Nephron (organoid): ENCODE data around the gene PATJ.

Experiments used
- H3K27ac Mint-ChIP-seq, 3 experiments: 2 replicates each; pipeline ENCODE4 v1.8.0; 2020; ENCODE audit warnings: mixed read lengths in 3 of 3, mild to moderate bottlenecking in 2 of 3, moderate library complexity in 1 of 3
- H3K27me3 Mint-ChIP-seq: 2 replicates; pipeline ENCODE4 v1.8.0; 2021; ENCODE audit warnings: low read depth, mild to moderate bottlenecking, moderate library complexity, mixed read lengths
- H3K36me3 Mint-ChIP-seq: 2 replicates; pipeline ENCODE4 v1.8.0; 2020; ENCODE audit warnings: low read depth, mixed read lengths
- H3K4me1 Mint-ChIP-seq: 2 replicates; pipeline ENCODE4 v1.8.0; 2020; ENCODE audit warnings: mixed read lengths
- H3K4me3 Mint-ChIP-seq, 3 experiments: 2 replicates each; pipeline ENCODE4 v1.8.0; 2020; ENCODE audit warnings: mild to moderate bottlenecking in 3 of 3, mixed read lengths in 3 of 3, moderate library complexity in 2 of 3
- H3K9me3 Mint-ChIP-seq: 2 replicates; pipeline ENCODE4 v1.8.0; 2020; ENCODE audit warnings: mixed read lengths
- TF ChIP-seq, protein P1 (sequence below), 3 experiments: fragments of 200-600 bp; sonication (generic); IDR thresholded peaks; one replicate each; pipeline ENCODE4 v1.5.0; 2021; ENCODE audit warnings: antibody characterized with exemption in 3 of 3; ENCODE audit not compliant: unreplicated experiment in 3 of 3

The PATJ gene

DNA sequence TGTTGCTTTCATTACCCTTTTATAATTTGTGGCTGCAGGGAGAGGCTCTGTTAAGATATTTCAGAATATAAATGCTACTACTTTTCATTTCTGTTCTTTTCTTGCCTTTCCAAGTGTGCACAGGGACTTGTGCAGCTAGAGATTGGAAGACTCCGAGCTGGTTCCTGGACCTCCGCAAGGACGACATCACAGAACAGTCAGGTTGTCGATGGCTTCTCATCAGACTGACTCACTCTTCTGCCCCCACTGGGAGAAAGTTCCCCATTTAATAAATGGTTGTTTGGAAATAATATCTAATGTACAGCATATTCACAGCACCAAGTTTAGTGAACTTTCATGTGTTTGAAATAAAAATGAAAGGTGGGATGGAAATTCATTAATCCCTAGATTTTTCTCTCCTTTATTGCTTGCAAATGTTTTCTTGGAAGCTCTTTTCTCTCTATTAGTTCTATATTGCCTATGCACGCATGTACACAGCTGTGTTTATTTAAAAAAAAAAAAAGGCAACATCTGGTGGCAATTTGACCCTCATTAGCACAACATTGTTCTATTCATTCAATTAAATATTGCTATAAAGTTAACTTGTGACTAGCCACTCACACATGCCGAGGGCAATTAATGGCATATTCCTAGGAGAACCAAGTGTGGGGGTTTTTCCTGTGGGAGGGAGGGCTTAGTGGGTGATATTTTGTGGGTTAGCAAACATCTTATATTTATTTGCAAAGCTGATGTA is 374.9 kb downstream of the PATJ start:
- Mint-ChIP-seq H3K27ac (no peak overlapping the region), H3K4me3 (no peak overlapping the region), H3K27me3 (no peaks in the 10 kb centered on the region), H3K36me3 (peaks cover 22% of the 10 kb centered on the region), H3K9me3 (no peaks in the 10 kb centered on the region), H3K4me1 (no peaks in the 10 kb centered on the region)
- TF ChIP-seq, protein P1, sequence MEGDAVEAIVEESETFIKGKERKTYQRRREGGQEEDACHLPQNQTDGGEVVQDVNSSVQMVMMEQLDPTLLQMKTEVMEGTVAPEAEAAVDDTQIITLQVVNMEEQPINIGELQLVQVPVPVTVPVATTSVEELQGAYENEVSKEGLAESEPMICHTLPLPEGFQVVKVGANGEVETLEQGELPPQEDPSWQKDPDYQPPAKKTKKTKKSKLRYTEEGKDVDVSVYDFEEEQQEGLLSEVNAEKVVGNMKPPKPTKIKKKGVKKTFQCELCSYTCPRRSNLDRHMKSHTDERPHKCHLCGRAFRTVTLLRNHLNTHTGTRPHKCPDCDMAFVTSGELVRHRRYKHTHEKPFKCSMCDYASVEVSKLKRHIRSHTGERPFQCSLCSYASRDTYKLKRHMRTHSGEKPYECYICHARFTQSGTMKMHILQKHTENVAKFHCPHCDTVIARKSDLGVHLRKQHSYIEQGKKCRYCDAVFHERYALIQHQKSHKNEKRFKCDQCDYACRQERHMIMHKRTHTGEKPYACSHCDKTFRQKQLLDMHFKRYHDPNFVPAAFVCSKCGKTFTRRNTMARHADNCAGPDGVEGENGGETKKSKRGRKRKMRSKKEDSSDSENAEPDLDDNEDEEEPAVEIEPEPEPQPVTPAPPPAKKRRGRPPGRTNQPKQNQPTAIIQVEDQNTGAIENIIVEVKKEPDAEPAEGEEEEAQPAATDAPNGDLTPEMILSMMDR (IDR thresholded peaks at IDR 0.05; ENCODE audit: unreplicated experiment in 3 of 3), result no peak

- Mint-ChIP-seq H3K9me3 (no peaks in the 10 kb centered on the region), H3K27me3 (peaks cover 4% of the 10 kb centered on the region), H3K4me3 (no peak overlapping the region), H3K4me1 (no peaks in the 10 kb centered on the region), H3K36me3 (peaks cover 6% of the 10 kb centered on the region), H3K27ac (no peak overlapping the region)
- TF ChIP-seq, protein P1 (IDR thresholded peaks at IDR 0.05; ENCODE audit: unreplicated experiment in 3 of 3), result no peak
Observed at GRCh38 chr1:62126579-62127290, 384.5 kb downstream of the PATJ start.

GRCh38 chr1:62128745-62129144 is 386.5 kb downstream of the PATJ start:
- Mint-ChIP-seq H3K9me3 (no peaks in the 10 kb centered on the region), H3K4me1 (no peaks in the 10 kb centered on the region), H3K36me3 (peaks cover 6% of the 10 kb centered on the region), H3K4me3 (no peak overlapping the region), H3K27ac (no peak overlapping the region), H3K27me3 (peaks cover 4% of the 10 kb centered on the region)
- TF ChIP-seq, protein P1 (IDR thresholded peaks at IDR 0.05; ENCODE audit: unreplicated experiment in 3 of 3), result no peak

- no peak overlapping the region for H3K27ac Mint-ChIP-seq
- peaks cover 2% of the 10 kb centered on the region for H3K27me3 Mint-ChIP-seq
- peaks cover 6% of the 10 kb centered on the region for H3K36me3 Mint-ChIP-seq
- no peaks in the 10 kb centered on the region for H3K4me1 Mint-ChIP-seq
- no peak overlapping the region for H3K4me3 Mint-ChIP-seq
- no peaks in the 10 kb centered on the region for H3K9me3 Mint-ChIP-seq
- TF ChIP-seq, protein P1 (IDR thresholded peaks at IDR 0.05; ENCODE audit: unreplicated experiment in 3 of 3), result peak; percentile 83 to 86 (median 84)
Observed at GRCh38 chr1:62131093-62131725, 388.9 kb downstream of the PATJ start.

DNA sequence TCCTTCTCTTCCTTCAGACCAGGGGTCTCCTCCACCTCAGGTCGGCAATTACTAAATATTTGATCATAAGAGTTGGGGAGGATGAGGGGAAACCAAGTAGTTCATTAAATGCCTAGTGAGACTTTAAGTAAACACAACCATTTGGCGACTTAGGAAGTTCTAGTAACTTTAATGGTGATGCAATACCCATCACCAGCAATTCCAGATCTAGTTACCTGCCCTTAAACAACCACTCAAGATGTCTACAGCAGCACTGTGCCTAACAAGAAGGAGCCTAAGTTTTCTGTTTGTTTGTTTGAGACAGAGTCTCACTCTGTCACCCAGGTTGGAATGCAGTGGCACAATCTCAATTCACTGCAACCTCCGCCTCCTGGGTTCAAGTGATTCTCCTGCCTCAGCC is 395.7 kb downstream of the PATJ start:
- peaks cover 8% of the 10 kb centered on the region for H3K4me1 Mint-ChIP-seq
- no peaks in the 10 kb centered on the region for H3K9me3 Mint-ChIP-seq
- H3K27me3 Mint-ChIP-seq, result no peaks in the 10 kb centered on the region
- H3K27ac Mint-ChIP-seq, result no peak overlapping the region
- TF ChIP-seq, protein P1 (IDR thresholded peaks at IDR 0.05; ENCODE audit: unreplicated experiment in 3 of 3), result no peak
- peaks cover 6% of the 10 kb centered on the region for H3K36me3 Mint-ChIP-seq
- H3K4me3 Mint-ChIP-seq, result no peak overlapping the region
